Spleen (tissue), 11 donors: ENCODE results near the gene RARG. TPM values are rescaled to one million over a fixed set of nuclear protein-coding genes. Genes with fewer than 3 reads are reported as not detected.
"Not testable (repeated sequence)": the region's sequence is repeated elsewhere in the genome, so short reads cannot be mapped to it uniquely, and the experiment has no call there.

Source experiments
- DNase-seq: peaks from one replicate; pipeline ENCODE4 v3.0.0-alpha.2; 2020
- H3K27ac ChIP-seq, 8 donors: fragments of 200-600 bp; sonication (generic) in 7 of 8; 1 replicate in 4 of 8; 2 replicates in 4 of 8; pipeline versions ENCODE4 v1.5.0 to v1.8.0; 2016 to 2021; ENCODE audit warnings: inconsistent platforms in 4 of 8, mild to moderate bottlenecking in 4 of 8, moderate library complexity in 1 of 8
- H3K27me3 ChIP-seq, 7 donors: fragments of 200-600 bp; sonication (generic) in 6 of 7; replicated peaks in 1 of 7; 1 replicate in 4 of 7; 2 replicates in 3 of 7; pipeline versions ENCODE4 v1.5.0 to v1.8.0; 2016 to 2021; ENCODE audit warnings: inconsistent platforms in 3 of 7, mild to moderate bottlenecking in 1 of 7
- H3K36me3 ChIP-seq, 6 donors: fragments of 200-600 bp; sonication (generic) in 5 of 6; 1 replicate in 4 of 6; 2 replicates in 2 of 6; pipeline versions ENCODE4 v1.5.0 to v1.8.0; 2016 to 2021; ENCODE audit warnings: inconsistent platforms in 2 of 6
- H3K4me1 ChIP-seq, 6 donors: fragments of 200-600 bp; sonication (generic) in 5 of 6; 1 replicate in 3 of 6; 2 replicates in 3 of 6; pipeline versions ENCODE4 v1.5.0 to v1.8.0; 2016 to 2021; ENCODE audit warnings: inconsistent platforms in 3 of 6
- H3K4me3 ChIP-seq, 8 donors: fragments of 200-600 bp; sonication (generic) in 7 of 8; 1 replicate in 4 of 8; 2 replicates in 4 of 8; pipeline versions ENCODE4 v1.5.0 to v1.8.0; 2016 to 2021; ENCODE audit warnings: inconsistent platforms in 4 of 8, mild to moderate bottlenecking in 4 of 8, moderate library complexity in 2 of 8
- H3K9me3 ChIP-seq, 8 donors: fragments of 200-600 bp; sonication (generic) in 7 of 8; 1 replicate in 4 of 8; 2 replicates in 4 of 8; pipeline versions ENCODE4 v1.5.0 to v1.8.0; 2016 to 2021; ENCODE audit warnings: inconsistent platforms in 4 of 8
- POLR2A ChIP-seq, 3 donors: fragments of 450-650 bp; IDR thresholded peaks; one replicate each; pipeline ENCODE4 v1.5.1; 2017; ENCODE audit warnings: antibody characterized with exemption in 3 of 3, mild to moderate bottlenecking in 1 of 3
- POLR2AphosphoS5 ChIP-seq, 3 donors: sonication (generic); formaldehyde crosslinking; IDR thresholded peaks; one replicate each; pipeline ENCODE4 v1.5.1; 2017; ENCODE audit warnings: antibody characterized with exemption in 3 of 3
- WGBS, 5 donors: extraction: QIAGEN DNeasy Blood & Tissue Kit in 3 of 5; methylation state at CpG; one replicate each; pipeline versions ENCODE4 v1.1.5 to v1.1.7; 2013 to 2018; 5-methylcytosine and 5-hydroxymethylcytosine counted together
- intact Hi-C: fragments of 100-400 bp; cut with DNase I; formaldehyde crosslinking; loops from one replicate; pipeline ENCODE4 v1.15.0; 2023; ENCODE audit warnings: low total_unique reads
- polyA plus RNA-seq, 3 donors: library from polyadenylated mRNA; stranded (reverse); fragments of 200-250 nt; gene quantifications; one replicate each; pipeline ENCODE4 v1.2.1, GENCODE V29; 2013
- total RNA-seq, 7 donors: library from RNA; depleted of rRNA in 3 of 7; stranded (reverse); fragments of >200 nt in 3 of 7; fragmentation: NEBNext Ultra II Directional in 4 of 7; extraction: Animal tissue kit (Norgen Biotek cat#: 25700) in 4 of 7; gene quantifications; one replicate each; pipeline versions ENCODE4 v1.1.0 to v1.2.1, GENCODE V29; 2016 to 2021
- TF ChIP-seq, protein P1 (sequence below), 11 experiments: fragments of 200-600 bp in 7 of 11; fragments of 450-650 bp in 4 of 11; sonication (generic) in 4 of 11; IDR thresholded peaks in 8 of 11; conservative IDR thresholded peaks in 3 of 11; 1 replicate in 7 of 11; 2 replicates in 4 of 11; pipeline versions ENCODE4 v1.4.0 to v1.8.0; 2016 to 2021; ENCODE audit warnings: antibody characterized with exemption in 11 of 11, inconsistent platforms in 4 of 11, mild to moderate bottlenecking in 1 of 11
- donor health status: healthy with polysubstance abuse.
- donor health status: DM: no; HTN: no; CAD: no; lungs with moderate emphysema.
- donor health status: DM: no; HTN: no; CAD: no.
- donor health status: Bipolar disorder and iron deficiency.
- donor health status: healthy.
- donor health status: DM: no; HTN: no; CAD: no.
- donor health status: DM: yes; HTN: yes; CAD: no.

The RARG gene
- total and polyA plus RNA-seq, 10 donors = 4.6 to 20.8 (median 11.2) TPM

DNA sequence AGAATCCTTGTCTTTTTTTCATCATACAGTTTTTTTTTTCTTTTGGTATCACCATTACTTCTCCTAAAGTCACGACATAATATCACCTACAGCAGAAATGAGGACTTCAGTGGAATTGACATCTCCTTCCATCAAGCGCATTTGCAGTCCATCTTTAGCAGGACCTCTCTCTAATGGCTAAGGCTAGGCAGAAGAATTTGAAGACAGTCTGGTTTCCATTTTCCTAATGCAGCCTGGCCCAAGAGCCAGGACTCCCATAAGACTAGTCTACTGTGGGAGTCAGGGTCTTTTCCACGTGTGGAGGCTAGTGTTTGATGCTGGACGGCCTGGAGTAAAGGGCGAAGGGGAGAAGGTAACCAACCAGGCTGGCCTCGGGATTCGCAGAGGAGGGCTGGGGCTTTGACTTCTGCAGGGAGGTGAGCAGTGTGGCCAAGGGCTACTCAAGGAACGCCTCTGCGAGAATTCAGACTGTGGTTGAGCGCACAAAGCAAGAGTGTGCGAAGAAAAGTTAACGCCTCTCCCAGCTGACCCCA lies 52.3 kb downstream of the RARG start:
- Histone ChIP-seq H3K36me3 (peaks cover 0 to 32% (median 24%) of the 10 kb centered on the region in 6 donors), H3K9me3 (no peaks in the 10 kb centered on the region), H3K27me3 (no peaks in the 10 kb centered on the region), H3K4me1 (peaks cover 31 to 64% (median 49%) of the 10 kb centered on the region in 6 donors), H3K4me3 (peak overlapping the region; percentile 39 to 91 (median 78)), H3K27ac (peak overlapping the region; percentile 92 to 97 (median 94))
- TF ChIP-seq, protein P1, sequence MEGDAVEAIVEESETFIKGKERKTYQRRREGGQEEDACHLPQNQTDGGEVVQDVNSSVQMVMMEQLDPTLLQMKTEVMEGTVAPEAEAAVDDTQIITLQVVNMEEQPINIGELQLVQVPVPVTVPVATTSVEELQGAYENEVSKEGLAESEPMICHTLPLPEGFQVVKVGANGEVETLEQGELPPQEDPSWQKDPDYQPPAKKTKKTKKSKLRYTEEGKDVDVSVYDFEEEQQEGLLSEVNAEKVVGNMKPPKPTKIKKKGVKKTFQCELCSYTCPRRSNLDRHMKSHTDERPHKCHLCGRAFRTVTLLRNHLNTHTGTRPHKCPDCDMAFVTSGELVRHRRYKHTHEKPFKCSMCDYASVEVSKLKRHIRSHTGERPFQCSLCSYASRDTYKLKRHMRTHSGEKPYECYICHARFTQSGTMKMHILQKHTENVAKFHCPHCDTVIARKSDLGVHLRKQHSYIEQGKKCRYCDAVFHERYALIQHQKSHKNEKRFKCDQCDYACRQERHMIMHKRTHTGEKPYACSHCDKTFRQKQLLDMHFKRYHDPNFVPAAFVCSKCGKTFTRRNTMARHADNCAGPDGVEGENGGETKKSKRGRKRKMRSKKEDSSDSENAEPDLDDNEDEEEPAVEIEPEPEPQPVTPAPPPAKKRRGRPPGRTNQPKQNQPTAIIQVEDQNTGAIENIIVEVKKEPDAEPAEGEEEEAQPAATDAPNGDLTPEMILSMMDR (IDR thresholded peaks at IDR 0.05 in 8 of 11, conservative IDR thresholded peaks at IDR 0.05 in 3 of 11) = no peak
- TF ChIP-seq POLR2A (IDR thresholded peaks at IDR 0.05) = no peak
- no peak for TF ChIP-seq POLR2AphosphoS5 (IDR thresholded peaks at IDR 0.05)
- no peak for DNase-seq
- 14 to 19% (median 17%) methylated on average over 12 of the region's 12 CpGs for WGBS, 5 donors
- intact Hi-C loops = no loop called here

DNA sequence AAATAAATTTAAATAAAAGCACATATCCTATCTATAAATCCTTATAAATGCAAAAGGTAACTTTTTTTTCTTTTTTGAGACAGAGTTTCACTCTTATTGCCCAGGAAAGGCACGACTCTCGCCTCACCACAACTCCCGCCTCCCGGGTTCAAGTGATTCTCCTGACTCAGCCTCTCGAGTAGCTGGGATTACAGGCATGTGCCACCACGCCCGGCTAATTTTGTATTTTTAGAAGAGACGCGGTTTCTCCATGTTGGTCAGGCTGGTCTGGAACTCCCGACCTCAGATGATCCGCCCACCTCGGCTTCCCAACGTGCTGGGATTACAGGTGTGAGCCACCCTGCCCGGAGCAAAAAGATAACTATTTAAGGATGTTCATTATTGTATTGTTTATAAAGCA lies 53.2 kb downstream of the RARG start:
- peaks cover 31 to 58% (median 42%) of the 10 kb centered on the region in 6 donors for H3K4me1 ChIP-seq
- intact Hi-C loops, H3K4me3 ChIP-seq, H3K9me3 ChIP-seq, DNase-seq, H3K27me3 ChIP-seq: not testable (repeated sequence)
- peaks cover 0 to 23% (median 18%) of the 10 kb centered on the region in 6 donors for H3K36me3 ChIP-seq
- 95 to 97% (median 96%) methylated on average over 14 of the region's 14 CpGs for WGBS, 5 donors
- peak overlapping the region in 2 of 8 donors; percentile 93 to 95 for H3K27ac ChIP-seq

DNA sequence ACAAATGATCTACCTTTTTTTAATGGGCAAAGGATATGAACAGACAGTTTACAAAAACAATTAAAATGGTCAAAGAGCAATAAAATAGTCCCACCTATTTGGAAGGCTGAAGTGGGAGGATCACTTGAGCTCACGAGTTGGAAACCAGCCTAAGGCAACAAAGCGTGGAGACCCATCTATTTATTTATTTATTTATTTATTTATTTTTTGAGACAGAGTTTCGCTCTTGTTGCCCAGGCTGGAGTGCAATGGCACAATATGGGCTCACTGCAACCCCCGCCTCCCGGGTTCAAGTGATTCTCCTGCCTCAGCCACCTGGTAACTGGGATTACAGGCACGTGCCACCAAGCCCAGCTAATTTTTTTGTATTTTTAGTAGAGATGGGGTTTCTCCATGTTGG lies 54.6 kb downstream of the RARG start:
- H3K27ac ChIP-seq, H3K4me3 ChIP-seq, DNase-seq, intact Hi-C loops, H3K9me3 ChIP-seq, H3K27me3 ChIP-seq: not testable (repeated sequence)
- Histone ChIP-seq H3K36me3 (peaks cover 0 to 19% (median 9%) of the 10 kb centered on the region in 6 donors), H3K4me1 (peaks cover 21 to 44% (median 29%) of the 10 kb centered on the region in 6 donors)
- 93 to 98% (median 96%) methylated on average over 6 of the region's 6 CpGs for WGBS, 5 donors

DNA sequence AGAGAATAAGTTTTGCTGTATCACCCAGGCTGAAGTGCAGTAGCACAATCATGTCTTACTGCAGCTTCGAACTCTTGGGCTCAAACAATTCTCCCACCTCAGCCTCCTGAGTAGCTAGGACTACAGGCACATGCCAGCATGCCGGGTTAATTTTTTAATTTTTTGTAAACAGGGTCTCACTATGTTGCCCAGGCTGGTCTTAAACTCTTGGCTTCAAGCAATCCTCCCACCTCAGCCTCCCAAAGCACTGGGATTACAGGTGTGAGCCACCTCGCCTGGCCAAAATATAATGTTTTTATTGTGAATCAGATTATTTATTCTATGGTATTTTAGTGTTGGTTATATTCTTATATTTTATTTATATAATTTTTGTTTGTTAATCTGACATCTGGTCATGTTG lies 55.3 kb downstream of the RARG start:
- Histone ChIP-seq H3K4me1 (peaks cover 14 to 37% (median 22%) of the 10 kb centered on the region in 6 donors), H3K9me3 (no peaks in the 10 kb centered on the region), H3K27ac (no peak overlapping the region), H3K4me3 (no peak overlapping the region), H3K27me3 (no peaks in the 10 kb centered on the region), H3K36me3 (peaks cover 0 to 19% (median 2%) of the 10 kb centered on the region in 6 donors)
- 94 to 99% (median 96%) methylated on average over 3 of the region's 3 CpGs for WGBS, 5 donors
- TF ChIP-seq POLR2A (IDR thresholded peaks at IDR 0.05) = no peak
- TF ChIP-seq, protein P1 (IDR thresholded peaks at IDR 0.05 in 8 of 11, conservative IDR thresholded peaks at IDR 0.05 in 3 of 11) = no peak
- no peak for TF ChIP-seq POLR2AphosphoS5 (IDR thresholded peaks at IDR 0.05)
- intact Hi-C loops = no loop called here
- DNase-seq = no peak

DNA sequence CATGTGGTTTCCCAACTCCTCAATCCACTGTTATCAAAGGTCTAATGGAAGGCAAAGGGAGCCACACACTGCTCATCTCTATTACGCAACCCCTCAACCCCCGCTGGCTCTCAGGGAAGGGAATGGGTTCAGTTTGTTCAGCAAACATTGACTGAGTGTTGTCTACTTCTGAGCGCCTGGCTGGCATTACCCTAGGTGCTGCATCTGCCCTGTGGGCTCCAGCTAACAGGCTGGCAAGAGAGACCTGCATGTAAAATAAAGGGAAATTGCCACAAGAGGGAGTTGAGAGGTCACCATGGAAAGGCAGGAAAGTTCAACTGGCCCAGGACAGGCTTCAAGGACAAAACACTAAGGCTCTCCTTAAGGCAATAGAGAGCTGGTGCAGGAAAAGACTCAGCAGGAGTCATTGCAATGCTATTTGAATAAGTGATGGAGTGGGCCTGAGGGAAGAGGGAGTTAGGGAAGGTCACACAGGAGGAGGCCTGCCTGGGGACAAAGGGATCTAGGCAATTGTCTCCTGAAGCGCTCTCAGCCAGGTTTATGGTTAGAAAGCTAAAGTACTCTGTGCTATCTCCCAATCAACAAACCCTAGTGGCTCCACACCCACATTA lies 57.0 kb downstream of the RARG start:
- Histone ChIP-seq H3K9me3 (no peaks in the 10 kb centered on the region), H3K4me1 (peaks cover 7 to 42% (median 26%) of the 10 kb centered on the region in 6 donors), H3K4me3 (no peak overlapping the region), H3K27me3 (no peaks in the 10 kb centered on the region), H3K27ac (no peak overlapping the region), H3K36me3 (peaks cover 0 to 36% (median under 1%) of the 10 kb centered on the region in 6 donors)
- 76 to 88% (median 84%) methylated on average over 4 of the region's 4 CpGs for WGBS, 5 donors
- TF ChIP-seq, protein P1 (IDR thresholded peaks at IDR 0.05 in 8 of 11, conservative IDR thresholded peaks at IDR 0.05 in 3 of 11) = peak in 5 of 11 experiments; percentile 7 to 28 (median 15)
- no peak for TF ChIP-seq POLR2AphosphoS5 (IDR thresholded peaks at IDR 0.05)
- intact Hi-C loops = no loop called here
- no peak for DNase-seq
